HG03175 (cell line): ENCODE measurements around the gene LEP.
"Not testable (repeated sequence)": the region's sequence is repeated elsewhere in the genome, so short reads cannot be mapped to it uniquely, and the experiment has no call there.

Source experiments
- ATAC-seq: cut with Tn5 transposase; IDR thresholded peaks from one replicate; pipeline ENCODE4 v1.9.1; 2021; ENCODE audit warnings: mild to moderate bottlenecking, moderate library complexity; ENCODE audit not compliant: unreplicated experiment

Gene LEP

GRCh38 chr7:128271471-128271941 lies 30.4 kb downstream of the LEP start:
- no peak for ATAC-seq

DNA sequence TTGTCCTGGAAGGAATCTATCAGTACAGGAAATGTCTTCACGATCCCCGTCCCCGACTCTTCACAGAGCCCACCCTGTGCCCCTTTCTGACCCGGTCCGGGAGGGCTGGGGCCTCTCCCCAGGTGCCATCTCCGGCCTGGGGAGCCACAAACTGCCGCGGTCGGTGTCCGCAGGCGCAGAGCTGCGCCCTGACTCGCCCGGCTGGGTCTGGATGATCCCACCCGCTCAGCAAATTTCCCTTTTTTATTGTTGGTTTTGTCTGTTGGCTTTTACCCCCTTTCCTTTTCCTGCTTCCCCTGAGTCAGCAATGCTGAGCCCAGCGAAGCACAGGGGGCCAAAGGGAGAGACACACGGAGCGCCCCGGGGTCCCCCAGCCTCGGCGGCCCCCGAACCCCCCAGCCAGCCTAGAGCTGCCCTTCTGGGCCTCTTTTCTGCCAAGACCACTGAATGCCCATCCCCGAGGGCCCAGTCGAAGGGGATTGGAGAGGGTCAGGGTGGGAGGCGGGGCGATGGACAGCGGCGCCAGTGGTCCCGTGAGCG lies 30.9 kb downstream of the LEP start:
- ATAC-seq, result no peak

DNA sequence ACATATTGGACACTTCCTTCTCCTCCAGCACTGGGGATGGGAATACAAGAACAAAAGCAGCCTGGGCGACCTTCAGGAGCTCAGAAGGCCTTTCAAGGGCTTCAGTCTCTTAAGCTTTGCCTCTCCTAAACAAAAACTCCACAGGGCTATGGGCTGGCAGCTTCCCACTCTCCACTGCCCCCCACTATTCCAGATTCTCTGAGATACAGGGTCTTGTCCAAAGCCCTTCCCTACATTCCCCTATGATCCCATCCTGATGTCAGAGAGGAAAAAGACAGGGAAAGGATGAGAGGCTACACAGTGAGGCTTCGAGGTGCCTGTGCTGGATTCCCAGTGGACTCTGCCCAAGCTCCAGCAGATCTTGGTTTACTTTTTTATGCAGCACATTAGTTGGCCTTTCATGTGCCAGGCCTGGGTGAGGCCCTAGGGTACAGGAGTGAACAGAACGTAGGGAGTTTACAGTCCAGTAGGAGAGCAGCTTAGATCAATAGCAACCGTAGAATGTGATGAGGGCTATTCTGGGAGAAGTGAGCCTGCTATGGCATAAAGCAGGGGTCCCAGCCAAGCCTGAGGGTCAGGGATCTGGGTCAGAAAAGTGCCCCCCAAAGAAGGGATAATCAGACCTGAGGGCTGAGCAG lies 33.3 kb downstream of the LEP start:
- ATAC-seq, result no peak

DNA sequence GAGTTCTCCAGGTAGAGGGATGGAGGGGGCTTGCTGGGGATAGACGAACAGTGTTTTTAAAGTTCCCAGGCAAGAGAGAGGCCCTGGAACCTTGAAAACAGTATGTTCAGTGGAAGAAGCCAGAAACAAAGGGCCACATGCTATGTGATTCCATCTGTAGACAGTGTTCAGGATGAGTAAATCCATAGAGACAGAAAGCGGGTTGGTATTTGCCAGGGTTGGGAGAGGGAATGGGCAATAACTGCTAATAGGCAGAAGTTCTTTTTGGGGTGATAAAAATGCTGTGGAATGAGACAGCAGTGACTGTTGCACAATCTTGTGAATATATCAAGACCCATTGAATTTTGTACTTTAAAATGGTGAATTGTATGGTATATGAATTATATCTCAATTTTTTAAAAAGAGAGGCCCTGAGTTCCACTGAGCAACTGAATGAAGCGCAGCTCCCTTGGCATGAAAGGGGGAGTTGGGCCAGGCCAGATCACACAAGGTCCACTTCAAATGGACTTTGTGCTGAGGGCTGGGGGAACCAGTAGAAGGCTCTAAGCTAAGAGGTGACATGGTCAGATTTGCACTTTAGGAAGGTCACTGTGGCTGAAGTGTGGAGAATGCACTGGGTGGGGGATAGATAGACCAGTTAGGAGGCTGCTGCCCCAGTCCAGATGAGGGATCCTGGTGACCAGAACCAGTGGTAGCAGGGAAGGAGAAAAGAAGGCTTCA lies 34.0 kb downstream of the LEP start:
- ATAC-seq, result no peak

DNA sequence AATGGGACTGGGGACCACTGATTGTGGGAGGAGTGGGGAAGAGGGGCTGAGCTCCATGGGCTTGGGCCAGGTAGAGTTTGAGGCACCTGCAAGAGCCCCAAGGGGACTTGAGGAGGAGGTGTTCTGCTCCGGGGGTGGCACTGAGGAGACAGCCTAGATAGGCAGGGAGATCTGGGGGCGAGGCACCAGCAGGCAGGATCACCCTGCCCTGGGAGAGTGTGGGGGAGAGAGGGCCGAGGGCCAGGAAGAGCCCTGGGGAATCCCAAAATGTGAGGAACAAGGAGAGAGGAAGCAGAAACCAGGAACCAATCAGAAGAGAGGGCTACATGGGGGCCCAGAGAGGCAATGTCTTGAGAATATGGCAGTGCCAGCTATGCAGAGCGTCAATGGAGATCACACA lies 34.6 kb downstream of the LEP start:
- ATAC-seq, result no peak

DNA sequence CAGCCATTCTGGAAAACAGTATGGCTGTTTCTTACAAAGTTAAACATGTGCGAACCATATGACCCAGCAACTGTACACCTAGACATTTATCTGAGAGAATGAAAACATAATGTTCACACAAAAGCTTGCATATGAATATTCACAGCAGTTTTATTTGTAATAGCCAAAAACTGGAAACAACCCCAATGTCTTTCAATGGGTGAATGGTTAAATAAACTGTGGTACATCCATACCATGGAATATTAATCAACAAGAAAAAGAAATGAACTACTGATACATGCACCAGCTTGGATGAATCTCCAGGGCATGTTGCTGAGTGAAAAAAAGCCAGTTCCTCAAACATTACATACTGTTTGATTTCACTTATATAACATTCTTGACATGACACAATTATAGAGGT lies 37.3 kb downstream of the LEP start:
- ATAC-seq, result no peak

- ATAC-seq, result no peak
These were observed 38.1 kb downstream of the LEP start for GRCh38 chr7:128279124-128279713.

- ATAC-seq, result not testable (repeated sequence)
These were observed 39.4 kb downstream of the LEP start for GRCh38 chr7:128280451-128280850.

DNA sequence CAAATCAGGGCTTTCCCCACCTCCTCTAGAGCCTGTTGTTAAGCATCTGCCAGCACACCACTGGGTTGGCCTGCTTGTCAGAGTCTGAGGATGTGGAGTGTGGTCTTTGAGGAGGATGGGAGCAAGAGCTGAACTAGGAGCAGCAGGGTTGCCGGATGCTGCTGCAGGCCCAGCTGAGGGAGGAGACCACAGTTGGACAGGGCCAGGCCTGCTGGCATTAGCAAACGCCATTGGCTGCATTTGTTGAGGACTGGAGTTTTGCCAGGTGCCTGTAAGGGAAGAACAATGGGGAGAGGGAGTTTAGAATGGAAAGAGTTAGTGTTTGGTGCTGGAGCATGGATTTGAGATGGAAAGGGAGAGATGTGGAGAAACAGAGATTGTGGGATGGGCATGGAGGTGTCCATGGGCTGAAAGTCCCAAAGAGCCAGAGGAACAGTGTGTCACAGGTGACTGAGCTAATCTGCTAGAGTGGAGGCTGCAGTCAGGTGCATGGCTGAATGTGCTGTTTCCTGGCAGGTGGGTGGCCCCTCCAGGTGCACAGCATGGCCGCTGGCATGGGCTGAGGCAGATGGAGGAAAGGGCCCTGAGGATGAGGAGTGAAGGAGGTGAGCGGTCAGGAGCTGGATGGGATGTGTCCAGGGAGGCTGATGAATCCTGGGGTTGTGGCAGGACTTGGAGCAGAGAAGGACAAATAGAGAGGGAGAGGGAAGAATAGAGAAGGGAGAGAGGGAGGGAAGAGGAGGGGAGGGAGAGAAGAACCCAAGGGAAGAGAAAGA lies 40.7 kb downstream of the LEP start:
- ATAC-seq, result no peak

- no peak for ATAC-seq
These were observed 43.0 kb downstream of the LEP start for GRCh38 chr7:128284102-128284501.

GRCh38 chr7:128287556-128287955 lies 46.5 kb downstream of the LEP start:
- no peak for ATAC-seq

DNA sequence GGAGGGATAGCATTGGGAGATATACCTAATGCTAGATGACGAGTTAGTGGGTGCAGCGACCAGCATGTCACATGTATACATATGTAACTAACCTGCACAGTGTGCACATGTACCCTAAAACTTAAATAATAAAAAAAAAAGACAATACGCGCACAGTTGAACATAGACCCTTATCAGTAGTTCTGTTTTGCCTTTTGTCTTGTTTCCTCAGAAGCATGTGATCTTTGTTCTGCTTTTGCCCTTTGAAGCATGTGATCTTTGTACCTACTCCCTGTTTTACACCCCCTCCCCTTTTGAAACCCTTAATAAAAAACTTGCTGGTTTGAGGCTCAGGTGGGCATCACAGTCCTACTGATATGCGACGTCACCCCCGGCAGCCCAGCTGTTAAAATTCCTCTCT lies 56.9 kb downstream of the LEP start:
- ATAC-seq, result not testable (repeated sequence)

DNA sequence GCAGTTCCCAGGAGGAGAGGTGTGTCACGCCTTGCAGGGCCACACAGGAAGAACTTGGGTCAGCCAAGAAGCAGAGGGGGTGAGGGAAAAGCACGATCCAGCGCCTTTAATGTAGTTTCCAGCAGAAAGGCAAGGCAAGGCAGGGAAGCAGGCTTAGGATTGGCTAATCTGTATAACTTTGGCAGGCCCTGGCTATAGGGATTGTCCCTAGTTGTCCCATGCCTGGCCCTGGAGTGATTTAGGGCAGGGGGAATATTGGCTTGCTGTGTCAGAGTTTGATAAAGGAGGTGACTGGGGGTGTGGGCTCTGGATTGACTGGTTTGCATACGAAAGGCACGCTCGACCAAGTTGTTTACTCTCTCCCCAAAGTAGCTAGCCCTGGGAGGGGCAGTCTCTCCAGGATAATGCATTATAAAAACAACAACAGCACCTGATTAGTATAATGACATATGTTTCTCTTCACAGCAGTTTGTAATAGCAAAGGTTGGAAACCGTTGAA lies 58.1 kb downstream of the LEP start:
- ATAC-seq, result no peak

- ATAC-seq, result no peak
These were observed 61.1 kb downstream of the LEP start for GRCh38 chr7:128302139-128302538.

DNA sequence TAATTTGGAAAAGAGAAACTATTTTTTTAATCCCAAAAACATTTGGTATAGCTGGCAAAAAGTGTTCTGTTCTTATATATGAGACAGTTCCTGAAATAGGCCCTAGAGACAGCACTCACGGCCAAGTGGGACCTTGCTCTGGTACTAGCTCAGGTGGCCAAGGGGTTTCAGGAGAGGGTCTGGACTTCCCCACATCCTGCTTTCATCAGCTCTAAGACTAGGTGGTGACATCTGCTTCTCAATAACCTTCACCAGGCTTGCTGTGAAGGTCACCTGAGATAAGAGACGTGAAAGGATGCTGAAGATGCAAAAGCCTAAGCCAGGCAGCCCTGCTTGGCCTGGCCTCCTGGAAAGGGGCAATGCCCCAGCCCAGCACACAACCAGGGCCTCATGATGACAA lies 62.1 kb downstream of the LEP start:
- no peak for ATAC-seq

DNA sequence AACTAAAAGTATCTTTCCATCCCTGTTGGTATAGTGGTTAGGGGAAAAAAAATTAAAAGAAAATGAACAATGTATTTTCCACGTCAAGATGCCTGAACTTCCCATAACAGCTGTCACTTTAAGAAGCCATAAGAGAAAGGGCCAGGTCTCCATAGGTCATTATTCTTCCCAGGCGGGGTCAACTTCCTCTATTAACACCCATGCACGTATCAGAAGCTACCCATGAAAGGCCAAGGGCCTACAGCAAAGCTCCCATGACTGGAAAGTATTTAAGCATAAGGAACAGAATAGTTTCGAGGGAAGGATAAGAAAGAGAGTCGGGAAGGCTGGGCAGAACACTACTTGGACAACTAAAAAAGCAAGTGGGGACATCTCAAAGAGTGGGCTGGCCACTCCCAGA lies 62.6 kb downstream of the LEP start:
- ATAC-seq, result no peak

GRCh38 chr7:128304212-128304611 lies 63.1 kb downstream of the LEP start:
- ATAC-seq, result no peak

- no peak for ATAC-seq
These were observed 66.0 kb downstream of the LEP start for GRCh38 chr7:128307061-128307460.
